GM12873 (cell line): ENCODE results near the gene KCNN3.

Experiments
- TF ChIP-seq, protein P1 (sequence below): IDR thresholded peaks from 2 replicates; pipeline ENCODE4 v1.5.1; 2012; ENCODE audit warnings: low read depth, mild to moderate bottlenecking, moderate library complexity, low read length, control low read depth; ENCODE audit not compliant: insufficient read depth; ENCODE audit errors: missing control alignments

Gene KCNN3

DNA sequence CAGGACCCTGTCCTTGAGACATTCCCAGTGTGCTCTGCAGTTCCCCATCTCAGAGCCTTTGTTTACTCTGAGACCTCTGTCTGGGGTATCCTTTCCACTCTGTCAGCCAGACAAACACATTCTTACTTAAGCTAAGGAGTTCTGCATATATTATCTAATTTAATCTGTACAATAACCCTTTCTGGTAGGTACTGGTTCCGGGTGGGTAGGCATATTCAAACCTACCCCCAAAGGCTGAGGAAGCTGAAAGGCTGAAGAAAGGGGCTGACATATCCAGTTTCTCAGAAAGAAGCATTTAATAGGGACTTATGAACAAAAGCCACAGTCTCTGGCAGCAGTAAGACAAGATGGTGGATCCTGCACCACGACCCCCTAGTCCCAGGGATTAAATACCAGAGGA is 53.1 kb downstream of the KCNN3 start:
- TF ChIP-seq, protein P1, sequence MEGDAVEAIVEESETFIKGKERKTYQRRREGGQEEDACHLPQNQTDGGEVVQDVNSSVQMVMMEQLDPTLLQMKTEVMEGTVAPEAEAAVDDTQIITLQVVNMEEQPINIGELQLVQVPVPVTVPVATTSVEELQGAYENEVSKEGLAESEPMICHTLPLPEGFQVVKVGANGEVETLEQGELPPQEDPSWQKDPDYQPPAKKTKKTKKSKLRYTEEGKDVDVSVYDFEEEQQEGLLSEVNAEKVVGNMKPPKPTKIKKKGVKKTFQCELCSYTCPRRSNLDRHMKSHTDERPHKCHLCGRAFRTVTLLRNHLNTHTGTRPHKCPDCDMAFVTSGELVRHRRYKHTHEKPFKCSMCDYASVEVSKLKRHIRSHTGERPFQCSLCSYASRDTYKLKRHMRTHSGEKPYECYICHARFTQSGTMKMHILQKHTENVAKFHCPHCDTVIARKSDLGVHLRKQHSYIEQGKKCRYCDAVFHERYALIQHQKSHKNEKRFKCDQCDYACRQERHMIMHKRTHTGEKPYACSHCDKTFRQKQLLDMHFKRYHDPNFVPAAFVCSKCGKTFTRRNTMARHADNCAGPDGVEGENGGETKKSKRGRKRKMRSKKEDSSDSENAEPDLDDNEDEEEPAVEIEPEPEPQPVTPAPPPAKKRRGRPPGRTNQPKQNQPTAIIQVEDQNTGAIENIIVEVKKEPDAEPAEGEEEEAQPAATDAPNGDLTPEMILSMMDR: no peak

DNA sequence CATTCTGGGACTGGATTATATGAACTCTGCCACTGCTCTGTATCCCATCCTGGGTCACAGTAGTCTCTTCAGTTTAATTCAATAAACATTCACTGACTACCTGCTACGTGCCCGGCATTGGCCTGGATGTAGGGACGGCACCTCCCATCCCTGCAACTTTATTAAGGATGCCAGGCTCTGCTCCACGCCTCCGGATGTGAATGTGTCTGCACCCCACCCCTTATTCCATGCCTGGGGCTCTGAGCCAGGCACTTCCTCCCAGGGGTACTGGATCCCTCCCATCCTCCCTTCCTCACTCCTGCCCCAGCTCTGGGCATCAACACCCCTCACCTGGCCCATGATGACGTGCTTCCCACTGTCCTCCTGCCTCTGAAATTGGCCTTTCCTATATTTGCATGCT is 53.7 kb downstream of the KCNN3 start:
- TF ChIP-seq, protein P1: no peak

DNA sequence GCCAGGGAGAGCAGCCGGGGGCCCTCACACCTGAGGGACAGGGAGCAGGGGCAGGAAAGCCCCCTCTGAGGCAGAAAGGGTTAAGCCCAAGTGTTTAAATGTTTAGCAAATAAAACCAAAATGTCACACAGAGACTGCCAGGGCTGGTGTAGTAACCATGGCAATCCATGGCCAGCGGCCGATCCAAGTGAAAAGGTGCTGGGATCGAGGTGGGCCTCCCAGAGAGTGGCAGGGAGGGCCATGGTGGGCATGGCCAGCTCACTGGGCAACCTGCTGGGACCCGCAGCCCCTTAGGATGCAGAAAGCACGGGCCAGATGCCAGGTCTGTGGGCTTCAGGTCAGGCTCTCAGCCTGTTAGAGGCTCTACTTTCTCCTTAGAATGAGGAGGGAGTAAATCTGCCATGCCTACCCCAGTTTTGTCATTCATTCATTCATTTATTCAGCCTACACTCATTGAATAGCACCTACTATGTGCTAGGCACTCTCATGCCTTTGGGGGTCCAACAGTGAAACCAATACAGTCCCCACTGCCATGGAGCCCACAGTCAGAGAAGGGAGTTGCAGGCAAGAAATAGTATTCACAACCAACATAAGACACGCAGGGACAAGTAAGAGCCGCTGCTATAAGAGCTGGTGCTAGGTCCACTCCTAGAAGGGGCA is 56.1 kb downstream of the KCNN3 start:
- TF ChIP-seq, protein P1: no peak

- TF ChIP-seq, protein P1: no peak
Observed at GRCh38 chr1:154813300-154813816, 56.7 kb downstream of the KCNN3 start.

DNA sequence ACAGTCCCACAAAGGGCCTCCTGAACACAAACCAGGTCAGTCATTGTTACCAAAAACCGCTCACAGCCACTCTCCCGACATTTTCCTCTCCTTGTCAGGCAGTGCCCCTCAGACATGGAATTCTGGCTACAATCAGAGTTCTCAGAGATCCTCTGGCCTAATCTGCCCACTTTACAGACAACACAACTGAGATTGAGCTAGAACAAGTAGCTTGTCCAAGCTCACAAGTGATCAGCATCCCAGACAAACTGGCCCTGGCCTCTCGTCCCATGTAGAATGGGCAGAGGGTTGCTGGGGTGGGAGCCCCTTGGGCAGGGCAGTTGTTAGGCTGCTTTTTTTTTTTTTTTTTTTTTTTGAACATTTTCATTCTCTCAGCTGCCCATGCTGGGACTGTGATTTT is 57.2 kb downstream of the KCNN3 start:
- TF ChIP-seq, protein P1: no peak

DNA sequence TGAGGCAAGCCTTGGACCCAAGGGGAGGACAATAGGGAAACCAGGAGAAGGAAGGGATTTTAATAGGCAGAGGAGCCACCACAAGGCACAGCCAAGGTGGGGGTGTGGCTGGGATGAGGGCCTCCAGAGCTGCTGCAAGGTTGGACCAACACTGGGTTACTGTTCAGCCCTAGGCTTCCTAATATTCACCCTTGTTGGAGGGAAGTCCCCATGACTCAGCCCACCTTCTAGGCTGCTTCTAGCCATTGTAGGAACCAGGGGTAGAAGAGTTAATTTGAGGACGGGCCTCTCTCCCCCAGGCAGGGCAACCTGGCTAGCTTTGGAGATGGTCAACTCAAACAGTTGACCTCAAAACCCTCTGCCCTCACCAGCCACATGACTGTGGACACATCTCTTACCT is 59.5 kb downstream of the KCNN3 start:
- TF ChIP-seq, protein P1: no peak

GRCh38 chr1:154809436-154810413 is 60.4 kb downstream of the KCNN3 start:
- TF ChIP-seq, protein P1: no peak
